ENCODE measurements around the gene CPT1B.
"Not testable (repeated sequence)": the region's sequence is repeated elsewhere in the genome, so short reads cannot be mapped to it uniquely, and the experiment has no call there.

CPT1B gene

GRCh38 chr22:50533856-50534711 lies 44.1 kb downstream of the CPT1B start:
- not testable (repeated sequence) for H3K27me3 Mint-ChIP-seq, ATAC-seq, H3K36me3 Mint-ChIP-seq, H3K9me3 Mint-ChIP-seq
- H3K27ac Mint-ChIP-seq = peak overlapping the region; percentile 100
- H3K4me1 Mint-ChIP-seq = peaks cover 48% of the 10 kb centered on the region
- peak overlapping the region; percentile 97 for H3K4me3 Mint-ChIP-seq

GRCh38 chr22:50532824-50533796 lies 45.1 kb downstream of the CPT1B start:
- Mint-ChIP-seq H3K27me3 (no peaks in the 10 kb centered on the region), H3K36me3 (peaks cover 8% of the 10 kb centered on the region), H3K9me3 (no peaks in the 10 kb centered on the region), H3K4me1 (peaks cover 52% of the 10 kb centered on the region), H3K4me3 (peak overlapping the region; percentile 97), H3K27ac (peak overlapping the region; percentile 100)
- no peak for ATAC-seq

GRCh38 chr22:50531962-50532674 lies 46.1 kb downstream of the CPT1B start:
- Mint-ChIP-seq H3K36me3 (peaks cover 12% of the 10 kb centered on the region), H3K27me3 (no peaks in the 10 kb centered on the region), H3K27ac (peak overlapping the region; percentile 100), H3K4me1 (peaks cover 56% of the 10 kb centered on the region), H3K9me3 (no peaks in the 10 kb centered on the region), H3K4me3 (peak overlapping the region; percentile 97)
- ATAC-seq = no peak

- Mint-ChIP-seq H3K4me3 (peak overlapping the region; percentile 97), H3K27ac (peak overlapping the region; percentile 100), H3K4me1 (peaks cover 62% of the 10 kb centered on the region), H3K27me3 (no peaks in the 10 kb centered on the region), H3K36me3 (peaks cover 12% of the 10 kb centered on the region), H3K9me3 (no peaks in the 10 kb centered on the region)
- ATAC-seq = peak; percentile 63
Measured at GRCh38 chr22:50531546-50531961, 46.7 kb downstream of the CPT1B start.

GRCh38 chr22:50530877-50531545 lies 47.2 kb downstream of the CPT1B start:
- Mint-ChIP-seq H3K36me3 (peaks cover 12% of the 10 kb centered on the region), H3K4me1 (peaks cover 63% of the 10 kb centered on the region), H3K27ac (peak overlapping the region; percentile 100), H3K9me3 (no peaks in the 10 kb centered on the region), H3K4me3 (peak overlapping the region; percentile 97), H3K27me3 (no peaks in the 10 kb centered on the region)
- ATAC-seq = peak; percentile 68

- Mint-ChIP-seq H3K9me3 (no peaks in the 10 kb centered on the region), H3K4me3 (peak overlapping the region; percentile 97), H3K27ac (peak overlapping the region; percentile 100), H3K27me3 (no peaks in the 10 kb centered on the region), H3K36me3 (peaks cover 12% of the 10 kb centered on the region), H3K4me1 (peaks cover 60% of the 10 kb centered on the region)
- peak; percentile 0 for ATAC-seq
Measured at GRCh38 chr22:50530580-50530876, 47.7 kb downstream of the CPT1B start.

GRCh38 chr22:50529897-50530579 lies 48.2 kb downstream of the CPT1B start, which contains the start of gene TYMP:
TSS of gene TYMP (minus strand) at chr22:50530012. CDS start at chr22:50529709, 303 bp downstream.
- Mint-ChIP-seq H3K27ac (peak within 1 kb of the TSS; percentile 100), H3K4me3 (peak within 1 kb of the TSS; percentile 97), H3K27me3 (no peaks in the 10 kb centered on the region), H3K36me3 (peaks cover 12% of the 10 kb centered on the region), H3K9me3 (no peaks in the 10 kb centered on the region), H3K4me1 (peaks cover 57% of the 10 kb centered on the region)
- peak; percentile 60 for ATAC-seq

- Mint-ChIP-seq H3K27ac (peak overlapping the region; percentile 100), H3K9me3 (no peaks in the 10 kb centered on the region), H3K27me3 (no peaks in the 10 kb centered on the region), H3K4me1 (peaks cover 57% of the 10 kb centered on the region), H3K36me3 (peaks cover 18% of the 10 kb centered on the region), H3K4me3 (peak overlapping the region; percentile 97)
- no peak for ATAC-seq
Measured at GRCh38 chr22:50529416-50529896, 48.8 kb downstream of the CPT1B start.

- Mint-ChIP-seq H3K36me3 (peaks cover 21% of the 10 kb centered on the region), H3K27ac (peak overlapping the region; percentile 100), H3K4me1 (peaks cover 56% of the 10 kb centered on the region)
Measured at GRCh38 chr22:50528682-50529415, 49.4 kb downstream of the CPT1B start.

GRCh38 chr22:50527921-50528681 lies 50.1 kb downstream of the CPT1B start:
- Mint-ChIP-seq H3K27ac (peak overlapping the region; percentile 100), H3K4me1 (peaks cover 48% of the 10 kb centered on the region), H3K27me3 (no peaks in the 10 kb centered on the region), H3K36me3 (peaks cover 21% of the 10 kb centered on the region), H3K4me3 (peak overlapping the region; percentile 97), H3K9me3 (no peaks in the 10 kb centered on the region)
- ATAC-seq = no peak

More at GRCh38 chr22:50528682-50529415, 49.4 kb downstream of the CPT1B start:
- H3K27me3 Mint-ChIP-seq = no peaks in the 10 kb centered on the region
- H3K4me3 Mint-ChIP-seq = peak overlapping the region; percentile 97
- no peak for ATAC-seq
- no peaks in the 10 kb centered on the region for H3K9me3 Mint-ChIP-seq

- peaks cover 24% of the 10 kb centered on the region for H3K36me3 Mint-ChIP-seq
- no peaks in the 10 kb centered on the region for H3K27me3 Mint-ChIP-seq
- H3K9me3 Mint-ChIP-seq = no peaks in the 10 kb centered on the region
- peak overlapping the region; percentile 100 for H3K27ac Mint-ChIP-seq
- peak overlapping the region; percentile 97 for H3K4me3 Mint-ChIP-seq
- peak; percentile 2 for ATAC-seq
- peaks cover 40% of the 10 kb centered on the region for H3K4me1 Mint-ChIP-seq
Measured at GRCh38 chr22:50526834-50527801, 51.1 kb downstream of the CPT1B start.
